ENCODE results near the gene OR3A2.

DNA sequence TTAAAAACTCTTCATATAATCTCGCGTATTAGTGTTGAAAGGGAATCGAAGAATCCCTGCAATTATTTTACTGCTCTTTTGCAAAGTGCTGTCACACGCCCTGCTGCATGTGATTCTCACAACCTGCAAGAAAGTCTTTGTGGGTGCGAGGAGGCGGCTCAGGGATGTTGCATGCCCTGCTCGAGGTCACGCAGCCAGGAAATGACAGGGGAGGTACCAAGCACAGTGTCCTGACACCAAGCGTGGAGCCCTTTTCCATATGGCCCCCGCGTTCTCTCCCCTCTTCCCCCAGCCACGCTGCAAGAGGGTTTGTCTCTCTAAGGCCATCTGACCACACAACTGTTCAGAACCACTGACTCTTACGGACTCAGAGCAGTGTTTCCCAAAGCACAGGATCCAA, 125.5 kb downstream of the OR3A2 start:
- TF ChIP-seq EZH2phosphoT487 (IDR thresholded peaks at IDR 0.05), result no peak
- TF ChIP-seq, protein P1, sequence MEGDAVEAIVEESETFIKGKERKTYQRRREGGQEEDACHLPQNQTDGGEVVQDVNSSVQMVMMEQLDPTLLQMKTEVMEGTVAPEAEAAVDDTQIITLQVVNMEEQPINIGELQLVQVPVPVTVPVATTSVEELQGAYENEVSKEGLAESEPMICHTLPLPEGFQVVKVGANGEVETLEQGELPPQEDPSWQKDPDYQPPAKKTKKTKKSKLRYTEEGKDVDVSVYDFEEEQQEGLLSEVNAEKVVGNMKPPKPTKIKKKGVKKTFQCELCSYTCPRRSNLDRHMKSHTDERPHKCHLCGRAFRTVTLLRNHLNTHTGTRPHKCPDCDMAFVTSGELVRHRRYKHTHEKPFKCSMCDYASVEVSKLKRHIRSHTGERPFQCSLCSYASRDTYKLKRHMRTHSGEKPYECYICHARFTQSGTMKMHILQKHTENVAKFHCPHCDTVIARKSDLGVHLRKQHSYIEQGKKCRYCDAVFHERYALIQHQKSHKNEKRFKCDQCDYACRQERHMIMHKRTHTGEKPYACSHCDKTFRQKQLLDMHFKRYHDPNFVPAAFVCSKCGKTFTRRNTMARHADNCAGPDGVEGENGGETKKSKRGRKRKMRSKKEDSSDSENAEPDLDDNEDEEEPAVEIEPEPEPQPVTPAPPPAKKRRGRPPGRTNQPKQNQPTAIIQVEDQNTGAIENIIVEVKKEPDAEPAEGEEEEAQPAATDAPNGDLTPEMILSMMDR (IDR thresholded peaks at IDR 0.05), result no peak
